Gastroesophageal sphincter (tissue), 3 donors: ENCODE measurements around the gene LRPAP1.

Experiments
- EP300 ChIP-seq: sonication (generic); formaldehyde crosslinking; IDR thresholded peaks from one replicate; pipeline ENCODE4 v1.6.1; 2017; ENCODE audit warnings: antibody characterized with exemption, mild to moderate bottlenecking
- POLR2A ChIP-seq, 2 donors: fragments of 450-650 bp; IDR thresholded peaks; one replicate each; pipeline ENCODE4 v1.6.1; 2017; ENCODE audit warnings: antibody characterized with exemption in 2 of 2, mild to moderate bottlenecking in 2 of 2, moderate library complexity in 1 of 2
- POLR2AphosphoS5 ChIP-seq: sonication (generic); formaldehyde crosslinking; IDR thresholded peaks from one replicate; pipeline ENCODE4 v1.6.1; 2017; ENCODE audit warnings: antibody characterized with exemption
- TF ChIP-seq, protein P1 (sequence below), 4 experiments: fragments of 200-600 bp in 2 of 4; fragments of 450-650 bp in 2 of 4; sonication (generic) in 1 of 4; IDR thresholded peaks; one replicate each; pipeline ENCODE4 v1.5.1; 2017 to 2019; ENCODE audit warnings: antibody characterized with exemption in 4 of 4, mild to moderate bottlenecking in 2 of 4, moderate library complexity in 2 of 4

GRCh38 chr4:3501825-3502425, 30.3 kb downstream of the LRPAP1 start:
- TF ChIP-seq POLR2AphosphoS5 (no peak), POLR2A (IDR thresholded peaks at IDR 0.05) (no peak), EP300 (no peak)
- TF ChIP-seq, protein P1, sequence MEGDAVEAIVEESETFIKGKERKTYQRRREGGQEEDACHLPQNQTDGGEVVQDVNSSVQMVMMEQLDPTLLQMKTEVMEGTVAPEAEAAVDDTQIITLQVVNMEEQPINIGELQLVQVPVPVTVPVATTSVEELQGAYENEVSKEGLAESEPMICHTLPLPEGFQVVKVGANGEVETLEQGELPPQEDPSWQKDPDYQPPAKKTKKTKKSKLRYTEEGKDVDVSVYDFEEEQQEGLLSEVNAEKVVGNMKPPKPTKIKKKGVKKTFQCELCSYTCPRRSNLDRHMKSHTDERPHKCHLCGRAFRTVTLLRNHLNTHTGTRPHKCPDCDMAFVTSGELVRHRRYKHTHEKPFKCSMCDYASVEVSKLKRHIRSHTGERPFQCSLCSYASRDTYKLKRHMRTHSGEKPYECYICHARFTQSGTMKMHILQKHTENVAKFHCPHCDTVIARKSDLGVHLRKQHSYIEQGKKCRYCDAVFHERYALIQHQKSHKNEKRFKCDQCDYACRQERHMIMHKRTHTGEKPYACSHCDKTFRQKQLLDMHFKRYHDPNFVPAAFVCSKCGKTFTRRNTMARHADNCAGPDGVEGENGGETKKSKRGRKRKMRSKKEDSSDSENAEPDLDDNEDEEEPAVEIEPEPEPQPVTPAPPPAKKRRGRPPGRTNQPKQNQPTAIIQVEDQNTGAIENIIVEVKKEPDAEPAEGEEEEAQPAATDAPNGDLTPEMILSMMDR (IDR thresholded peaks at IDR 0.05) = no peak
